ENCODE data around the gene ENPP7.

GRCh38 chr17:79774561-79774975 lies 43.8 kb downstream of the ENPP7 start:
- TF ChIP-seq YY1 (IDR thresholded peaks at IDR 0.05; ENCODE audit: insufficient read depth, insufficient read length) (no peak), ZNF274 (IDR thresholded peaks at IDR 0.05; ENCODE audit: low read depth, low read length) (no peak), SUZ12 (IDR thresholded peaks at IDR 0.05; ENCODE audit: extremely low read depth, insufficient read depth, insufficient read length) (no peak)
